Astrocyte of the cerebellum (primary cell): Measurements from ENCODE around the gene PLAGL2.
A peak's percentile ranks its signal among the peaks of the same experiment; 100 is the strongest.

Source experiments
- DNase-seq: peaks from one replicate; pipeline ENCODE4 v3.0.0-alpha.2; 2011; ENCODE audit warnings: low read depth
- H3K4me3 ChIP-seq: 2 replicates; pipeline ENCODE4 v1.5.1; 2011; ENCODE audit warnings: mild to moderate bottlenecking, low read depth, low read length, moderate library complexity
- in situ Hi-C: cut with HindIII; loops from 2 replicates; pipeline ENCODE4 v1.10.0; 2017; ENCODE audit warnings: low sequenced_read_pairs
- TF ChIP-seq, protein P1 (sequence below): IDR thresholded peaks from 2 replicates; pipeline ENCODE4 v1.5.1; 2012; ENCODE audit warnings: low read length, low read depth, moderate library complexity, mild to moderate bottlenecking; ENCODE audit errors: missing control alignments

PLAGL2 gene

DNA sequence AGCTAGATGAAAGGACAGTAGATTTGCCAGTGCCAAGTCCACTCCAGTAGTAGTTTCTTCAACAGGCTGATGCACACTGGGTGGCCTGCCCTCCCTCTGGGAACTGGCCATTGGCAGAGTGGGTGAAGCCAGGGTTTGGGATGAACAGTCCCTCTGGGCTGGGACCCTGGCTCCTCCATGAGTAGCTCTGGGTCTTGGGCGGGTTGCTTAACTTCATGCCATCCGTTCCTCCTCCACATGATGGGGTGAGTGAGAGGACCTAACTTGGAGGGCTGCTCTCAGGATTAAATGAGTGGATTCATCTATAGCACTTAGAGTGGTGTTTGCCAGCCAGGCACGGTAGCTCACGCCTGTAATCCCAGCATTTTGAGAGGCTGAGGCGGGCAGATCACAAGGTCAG is 47.2 kb downstream of the PLAGL2 start:
- DNase-seq = no peak

DNA sequence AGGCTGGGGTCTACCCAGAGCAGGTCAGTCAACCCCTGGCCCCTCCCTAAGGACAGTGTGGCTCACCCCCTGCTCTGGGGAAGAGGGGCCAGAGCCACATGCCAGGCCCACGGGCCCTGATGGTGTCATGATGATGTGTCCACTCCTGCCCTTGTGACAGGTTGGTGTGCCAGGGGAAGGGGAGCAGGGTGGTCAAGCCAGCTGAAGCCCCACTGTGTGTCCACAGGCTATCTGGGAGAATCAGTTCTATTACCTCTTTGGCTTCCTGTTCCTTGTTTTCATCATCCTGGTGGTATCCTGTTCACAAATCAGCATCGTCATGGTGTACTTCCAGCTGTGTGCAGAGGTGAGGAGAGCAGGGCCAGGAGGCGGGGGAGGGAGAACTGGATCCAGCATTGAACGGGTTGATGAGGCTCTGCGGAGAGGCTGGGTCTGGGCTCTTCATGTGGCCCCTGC is 47.7 kb downstream of the PLAGL2 start:
- no peak for DNase-seq
- TF ChIP-seq, protein P1, sequence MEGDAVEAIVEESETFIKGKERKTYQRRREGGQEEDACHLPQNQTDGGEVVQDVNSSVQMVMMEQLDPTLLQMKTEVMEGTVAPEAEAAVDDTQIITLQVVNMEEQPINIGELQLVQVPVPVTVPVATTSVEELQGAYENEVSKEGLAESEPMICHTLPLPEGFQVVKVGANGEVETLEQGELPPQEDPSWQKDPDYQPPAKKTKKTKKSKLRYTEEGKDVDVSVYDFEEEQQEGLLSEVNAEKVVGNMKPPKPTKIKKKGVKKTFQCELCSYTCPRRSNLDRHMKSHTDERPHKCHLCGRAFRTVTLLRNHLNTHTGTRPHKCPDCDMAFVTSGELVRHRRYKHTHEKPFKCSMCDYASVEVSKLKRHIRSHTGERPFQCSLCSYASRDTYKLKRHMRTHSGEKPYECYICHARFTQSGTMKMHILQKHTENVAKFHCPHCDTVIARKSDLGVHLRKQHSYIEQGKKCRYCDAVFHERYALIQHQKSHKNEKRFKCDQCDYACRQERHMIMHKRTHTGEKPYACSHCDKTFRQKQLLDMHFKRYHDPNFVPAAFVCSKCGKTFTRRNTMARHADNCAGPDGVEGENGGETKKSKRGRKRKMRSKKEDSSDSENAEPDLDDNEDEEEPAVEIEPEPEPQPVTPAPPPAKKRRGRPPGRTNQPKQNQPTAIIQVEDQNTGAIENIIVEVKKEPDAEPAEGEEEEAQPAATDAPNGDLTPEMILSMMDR = no peak
- H3K4me3 ChIP-seq = no peak overlapping the region
- in situ Hi-C loops = no loop called here

More for the DNA sequence above, 47.2 kb downstream of the PLAGL2 start:
- in situ Hi-C loops = no loop called here
- H3K4me3 ChIP-seq = no peak overlapping the region
- TF ChIP-seq, protein P1 = no peak

DNA sequence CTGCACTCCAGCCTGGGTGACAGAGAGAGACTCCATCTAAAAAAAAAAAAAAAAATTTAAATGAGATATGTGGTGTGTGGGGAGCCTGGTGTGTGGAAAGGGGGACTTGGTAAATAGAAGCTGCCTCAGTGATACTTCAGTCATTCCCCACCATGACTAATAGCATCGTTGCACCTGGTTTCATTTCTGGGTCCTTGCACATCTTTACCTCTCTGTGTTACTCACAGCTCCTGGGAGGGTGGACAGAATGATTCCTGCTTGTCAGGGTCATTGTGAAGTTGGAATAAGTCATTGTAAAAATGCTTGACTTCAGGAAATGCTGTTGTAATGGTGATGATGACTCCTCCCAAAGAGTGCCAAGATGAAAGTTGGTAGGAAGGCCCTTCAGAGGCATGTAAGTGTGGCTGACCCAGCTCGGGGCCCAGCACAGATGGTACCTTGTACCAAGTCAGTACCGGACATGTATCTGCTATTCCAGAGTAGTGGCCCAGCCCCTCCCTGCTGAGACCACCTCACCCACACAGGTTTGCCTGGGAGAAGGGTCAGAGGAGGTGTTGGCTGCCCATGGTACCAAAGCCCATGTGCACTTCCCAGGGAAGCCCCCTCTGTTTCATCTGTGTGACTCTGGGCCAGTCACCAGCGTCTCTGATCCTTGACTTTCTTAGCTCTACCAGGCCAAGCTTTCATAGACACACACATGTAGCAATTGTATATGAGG is 48.4 kb downstream of the PLAGL2 start:
- TF ChIP-seq, protein P1 = no peak
- no peak overlapping the region for H3K4me3 ChIP-seq
- no peak for DNase-seq
- in situ Hi-C loops = no loop called here

DNA sequence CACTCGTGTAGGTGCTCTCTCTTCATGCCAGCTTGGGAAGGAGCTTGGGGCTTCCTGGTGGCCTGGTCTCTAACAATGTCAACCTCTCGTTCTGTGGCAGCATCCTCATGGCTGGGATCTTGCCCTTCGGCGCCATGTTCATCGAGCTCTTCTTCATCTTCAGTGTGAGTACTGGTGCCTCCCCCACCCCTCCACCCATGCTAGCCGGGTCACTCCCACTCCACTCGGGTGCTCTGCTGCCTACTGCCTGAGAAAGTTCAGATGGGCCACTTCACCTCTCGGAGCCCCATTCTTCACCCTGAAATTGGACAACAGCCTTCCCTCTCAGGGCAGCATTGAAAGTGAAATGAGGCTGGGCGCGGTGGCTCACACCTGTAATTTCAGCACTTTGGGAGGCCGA is 49.2 kb downstream of the PLAGL2 start:
- no peak overlapping the region for H3K4me3 ChIP-seq
- in situ Hi-C loops = no loop called here
- DNase-seq = no peak
- TF ChIP-seq, protein P1 = no peak

DNA sequence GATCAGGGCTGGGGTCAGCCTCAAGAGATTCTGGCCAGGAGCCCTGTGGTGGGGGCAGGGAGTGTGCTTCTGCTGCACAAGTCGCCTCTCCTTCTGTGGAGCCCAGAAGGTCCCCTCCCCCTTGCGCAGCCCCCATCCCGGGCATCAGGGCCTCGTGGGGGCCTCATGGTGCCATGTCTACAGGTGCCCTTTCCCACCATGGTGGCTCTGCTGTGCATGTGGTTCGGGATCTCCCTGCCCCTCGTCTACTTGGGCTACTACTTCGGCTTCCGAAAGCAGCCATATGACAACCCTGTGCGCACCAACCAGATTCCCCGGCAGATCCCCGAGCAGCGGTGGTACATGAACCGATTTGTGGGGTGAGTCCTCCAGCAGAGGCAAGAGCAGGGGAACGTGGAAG is 49.9 kb downstream of the PLAGL2 start:
- no peak overlapping the region for H3K4me3 ChIP-seq
- DNase-seq = no peak
- in situ Hi-C loops = no loop called here
- TF ChIP-seq, protein P1 = no peak

DNA sequence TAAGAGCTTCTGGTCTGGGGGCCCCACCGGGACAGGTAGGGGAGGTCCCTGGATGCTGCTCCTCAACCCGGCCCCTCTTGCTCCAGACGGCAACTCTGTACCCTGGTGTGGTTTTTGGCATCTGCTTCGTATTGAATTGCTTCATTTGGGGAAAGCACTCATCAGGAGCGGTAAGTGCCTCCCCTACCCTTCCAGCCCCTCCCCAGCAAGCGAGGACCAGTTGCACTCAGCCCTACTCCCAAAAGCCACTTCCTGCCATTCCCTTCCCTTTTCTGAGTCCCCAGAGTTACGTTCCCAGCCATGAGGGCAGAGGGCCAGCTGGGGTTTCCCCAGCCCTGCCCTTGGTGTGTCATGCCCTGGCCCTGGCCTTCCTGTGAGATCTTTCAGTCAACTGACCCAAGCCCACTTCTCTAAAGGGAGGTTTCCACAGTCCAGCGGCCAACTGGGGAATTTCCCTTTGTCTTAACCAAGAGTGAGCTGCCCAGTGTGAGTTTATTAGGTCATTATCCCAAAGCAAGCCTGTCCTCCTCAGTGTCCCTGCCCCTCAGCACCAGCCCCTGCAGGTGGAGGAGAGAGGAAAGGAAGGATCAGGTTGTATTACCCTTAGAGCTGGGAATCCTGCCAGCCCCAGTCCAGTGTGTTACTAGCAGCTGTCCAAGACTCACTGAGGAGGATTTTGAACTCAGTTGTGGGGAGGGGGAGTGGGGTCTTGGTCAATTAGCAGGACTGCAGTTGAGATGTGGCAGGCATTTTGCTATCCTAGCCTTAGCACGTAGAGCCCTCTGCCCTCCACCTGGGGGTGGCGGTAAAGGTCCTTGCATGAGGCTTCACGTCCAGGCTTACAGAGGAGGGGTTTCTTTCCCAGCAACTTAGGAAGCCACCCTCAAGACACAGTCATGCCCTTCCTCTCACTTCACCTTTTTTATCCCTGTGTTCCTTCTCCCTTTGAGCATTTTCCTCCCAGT is 52.2 kb downstream of the PLAGL2 start:
- no peak overlapping the region for H3K4me3 ChIP-seq
- TF ChIP-seq, protein P1 = peak; percentile 42
- in situ Hi-C loops = no loop called here
- peak; percentile 22 for DNase-seq
